Skin epidermis (tissue), 12 donors: ENCODE data around the gene C19orf47.

Experiments
- H3K27ac ChIP-seq, 21 experiments: fragments of 200-600 bp; sonication (generic) in 11 of 21; one replicate each; pipeline ENCODE4 v1.5.0; 2020; ENCODE audit warnings: mild to moderate bottlenecking in 3 of 21, inconsistent platforms in 2 of 21, moderate library complexity in 2 of 21
- H3K4me3 ChIP-seq, 7 experiments: fragments of 200-600 bp; sonication (generic) in 2 of 7; one replicate each; pipeline ENCODE4 v1.5.0; 2020; ENCODE audit warnings: inconsistent platforms in 2 of 7, mild to moderate bottlenecking in 2 of 7, moderate library complexity in 1 of 7

C19orf47 gene

GRCh38 chr19:40348125-40348913, at the start of gene C19orf47, which contains the start of gene PLD3:
Gene C19orf47, minus strand, starts transcription at chr19:40348397. Its CDS starts 6,540 bp downstream, at chr19:40341857.
Gene PLD3, plus strand, starts transcription at chr19:40348695. Its CDS starts 17,789 bp downstream, at chr19:40366484.
- Histone ChIP-seq H3K4me3 (peak within 1 kb of the TSS; percentile 52 to 84 (median 68)), H3K27ac (peak within 1 kb of the TSS; percentile 29 to 89 (median 78))

- Histone ChIP-seq H3K27ac (no peak overlapping the region), H3K4me3 (no peak overlapping the region)
These were observed 49.3 kb upstream of the C19orf47 start for GRCh38 chr19:40397568-40397906.

- no peak overlapping the region for H3K4me3 ChIP-seq
- H3K27ac ChIP-seq: no peak overlapping the region
These were observed 48.8 kb upstream of the C19orf47 start for GRCh38 chr19:40396886-40397567.

GRCh38 chr19:40395956-40396355, 47.8 kb upstream of the C19orf47 start:
- Histone ChIP-seq H3K4me3 (no peak overlapping the region), H3K27ac (no peak overlapping the region)

GRCh38 chr19:40394816-40395210, 46.6 kb upstream of the C19orf47 start:
- Histone ChIP-seq H3K4me3 (no peak overlapping the region), H3K27ac (no peak overlapping the region)

- H3K4me3 ChIP-seq: no peak overlapping the region
These were observed 46.0 kb upstream of the C19orf47 start for GRCh38 chr19:40393894-40394815.

GRCh38 chr19:40392894-40393517, 44.8 kb upstream of the C19orf47 start:
- H3K27ac ChIP-seq: peak overlapping the region in 3 of 21 experiments; percentile 17 to 30 (median 21)
- H3K4me3 ChIP-seq: no peak overlapping the region

More at GRCh38 chr19:40393894-40394815, 46.0 kb upstream of the C19orf47 start:
- no peak overlapping the region for H3K27ac ChIP-seq

- Histone ChIP-seq H3K27ac (peak overlapping the region in 1 of 21 experiments; percentile 21), H3K4me3 (no peak overlapping the region)
These were observed 43.9 kb upstream of the C19orf47 start for GRCh38 chr19:40392123-40392522.

GRCh38 chr19:40390084-40390742, 42.0 kb upstream of the C19orf47 start, which contains the start of gene HIPK4:
Gene HIPK4, minus strand, starts transcription at chr19:40390181. Its CDS starts 279 bp downstream, at chr19:40389902.
- Histone ChIP-seq H3K27ac (no peak within 1 kb of the TSS), H3K4me3 (no peak within 1 kb of the TSS)

GRCh38 chr19:40389404-40390083, 41.3 kb upstream of the C19orf47 start:
- Histone ChIP-seq H3K4me3 (no peak overlapping the region), H3K27ac (no peak overlapping the region)

- Histone ChIP-seq H3K27ac (no peak overlapping the region), H3K4me3 (no peak overlapping the region)
These were observed 40.3 kb upstream of the C19orf47 start for GRCh38 chr19:40388481-40388880.

GRCh38 chr19:40387155-40387554, 39.0 kb upstream of the C19orf47 start:
- Histone ChIP-seq H3K27ac (no peak overlapping the region), H3K4me3 (no peak overlapping the region)

GRCh38 chr19:40383668-40384248, 35.6 kb upstream of the C19orf47 start:
- Histone ChIP-seq H3K27ac (no peak overlapping the region), H3K4me3 (no peak overlapping the region)

GRCh38 chr19:40381321-40381720, 33.1 kb upstream of the C19orf47 start:
- H3K27ac ChIP-seq: no peak overlapping the region
- no peak overlapping the region for H3K4me3 ChIP-seq

- Histone ChIP-seq H3K27ac (no peak overlapping the region), H3K4me3 (no peak overlapping the region)
These were observed 32.2 kb upstream of the C19orf47 start for GRCh38 chr19:40380199-40381037.

- Histone ChIP-seq H3K27ac (no peak overlapping the region), H3K4me3 (no peak overlapping the region)
These were observed 31.4 kb upstream of the C19orf47 start for GRCh38 chr19:40379446-40380198.
